Activated CD8-positive, alpha-beta memory T cell treated with anti-CD3 and anti-CD28 coated beads, Interleukin-2, amount 50 U/mL, for 4 hours (primary cell): ENCODE data around the gene CTSS.
"Not testable (repeated sequence)": the region's sequence is repeated elsewhere in the genome, so short reads cannot be mapped to it uniquely, and the experiment has no call there.

Experiments
- DNase-seq: peaks from one replicate; pipeline ENCODE4 v3.0.0-alpha.2; 2020

CTSS gene

GRCh38 chr1:150765296-150765976, at the start of gene CTSS:
CTSS (minus strand) TSS chr1:150765778; CDS start chr1:150764763, 1,015 bp downstream.
- no peak for DNase-seq

DNA sequence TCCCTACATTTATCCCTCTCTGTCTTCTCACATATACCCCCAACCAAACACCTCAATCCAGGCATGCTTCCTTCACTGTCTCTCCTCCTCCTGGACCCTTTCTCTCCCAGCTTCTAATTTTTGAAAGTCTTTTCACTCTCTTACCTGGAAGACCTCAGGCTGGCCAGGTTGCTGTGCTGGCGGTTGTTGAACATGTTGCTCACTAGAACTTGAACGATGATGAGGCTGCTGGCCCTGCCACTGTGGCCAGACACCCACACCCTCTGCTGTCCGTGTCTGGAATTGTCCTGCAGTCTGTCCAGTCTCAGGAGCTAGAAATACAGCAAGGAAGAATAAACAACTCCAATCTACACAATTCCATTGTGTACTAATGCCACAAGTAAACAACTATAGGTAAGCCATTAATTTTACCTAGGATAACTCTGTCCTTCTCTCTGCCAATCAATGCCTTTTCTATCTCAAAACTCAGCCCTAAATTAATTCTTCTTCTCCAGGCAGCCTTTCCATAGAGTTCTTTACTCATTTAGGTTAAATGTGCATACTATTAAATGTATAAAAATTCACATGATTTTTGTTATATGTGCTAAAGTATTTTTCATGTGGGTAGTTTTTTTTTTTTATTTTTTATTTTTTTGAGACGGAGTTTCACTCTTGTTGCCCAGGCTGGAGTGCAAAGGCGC, 47.6 kb upstream of the CTSS start:
- no peak for DNase-seq

DNA sequence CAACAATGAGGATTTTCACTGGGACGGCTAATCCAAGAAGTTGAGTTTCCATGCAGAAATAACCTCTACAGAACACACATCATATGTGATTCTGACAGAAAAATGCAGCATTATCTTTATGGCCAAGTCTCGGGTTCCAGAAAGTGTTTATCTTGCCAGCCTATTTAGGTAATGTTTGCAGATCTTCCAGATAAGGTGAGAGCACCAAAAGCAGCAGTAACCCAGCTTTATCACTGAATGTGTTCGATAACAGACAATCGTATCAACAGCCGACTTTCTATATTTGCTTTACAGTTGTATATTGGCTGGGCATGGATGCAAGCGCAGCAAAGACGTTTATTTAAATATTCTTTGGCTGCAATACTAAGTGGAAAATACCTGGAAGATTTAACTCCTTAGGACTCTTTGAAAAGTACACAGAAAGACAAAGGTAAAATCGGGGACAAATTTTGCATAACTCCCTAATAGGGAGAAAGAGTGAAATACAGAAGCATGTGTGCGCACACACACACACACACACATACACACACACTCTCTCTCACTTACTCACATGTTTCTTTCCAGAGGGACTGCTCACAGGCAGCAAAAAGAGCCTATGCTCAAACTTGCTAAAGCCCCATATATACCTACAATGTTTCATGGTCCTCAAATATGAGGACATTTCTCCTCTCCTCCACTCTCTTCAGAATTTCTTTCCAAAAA, 45.5 kb upstream of the CTSS start:
- no peak for DNase-seq

- DNase-seq, result no peak
These were observed 44.1 kb upstream of the CTSS start for GRCh38 chr1:150809651-150810050.

DNA sequence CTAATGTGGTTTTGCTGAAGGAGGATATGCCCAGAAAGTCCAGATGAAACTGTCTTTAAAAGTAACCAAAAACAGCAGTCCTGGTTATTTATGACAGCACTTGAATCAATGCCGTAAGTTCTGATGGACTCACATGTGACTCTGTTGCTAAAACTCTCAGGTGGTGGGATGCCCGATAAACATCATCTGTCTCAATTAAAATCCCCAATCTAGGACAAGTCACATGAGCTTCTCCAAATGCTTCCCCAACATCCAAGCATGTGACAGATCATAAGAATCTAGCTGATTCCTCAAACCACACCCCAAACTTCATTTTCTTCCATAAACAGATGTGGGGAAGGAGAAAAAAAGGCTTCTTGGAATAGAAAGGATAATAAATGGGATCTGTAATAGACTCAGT, 43.3 kb upstream of the CTSS start:
- DNase-seq, result no peak

DNA sequence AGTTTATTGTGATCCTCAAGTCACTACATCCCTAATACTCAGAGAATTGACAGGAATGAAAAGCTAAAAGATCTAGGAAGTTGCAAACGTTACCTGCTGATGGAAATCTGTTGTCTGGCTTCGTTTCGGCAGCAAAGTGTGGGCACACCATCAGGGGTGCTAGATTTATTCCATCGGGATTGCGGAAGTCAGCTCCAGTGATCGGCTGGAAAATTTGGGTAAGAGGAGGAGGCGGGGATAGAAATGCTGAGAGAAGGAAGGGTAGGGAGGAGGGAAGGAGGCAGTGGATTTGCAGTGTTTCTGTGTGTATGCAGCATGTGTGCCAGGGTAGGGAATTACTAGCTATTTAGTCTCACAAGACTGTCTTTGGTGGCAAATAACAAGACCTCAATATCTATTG, 42.5 kb upstream of the CTSS start, which contains the start of gene CTSK:
CTSK (minus strand) TSS at position 140 of the 400 bp plus-strand sequence. CDS start 1,455 bp downstream, outside the sequence.
- no peak for DNase-seq

DNA sequence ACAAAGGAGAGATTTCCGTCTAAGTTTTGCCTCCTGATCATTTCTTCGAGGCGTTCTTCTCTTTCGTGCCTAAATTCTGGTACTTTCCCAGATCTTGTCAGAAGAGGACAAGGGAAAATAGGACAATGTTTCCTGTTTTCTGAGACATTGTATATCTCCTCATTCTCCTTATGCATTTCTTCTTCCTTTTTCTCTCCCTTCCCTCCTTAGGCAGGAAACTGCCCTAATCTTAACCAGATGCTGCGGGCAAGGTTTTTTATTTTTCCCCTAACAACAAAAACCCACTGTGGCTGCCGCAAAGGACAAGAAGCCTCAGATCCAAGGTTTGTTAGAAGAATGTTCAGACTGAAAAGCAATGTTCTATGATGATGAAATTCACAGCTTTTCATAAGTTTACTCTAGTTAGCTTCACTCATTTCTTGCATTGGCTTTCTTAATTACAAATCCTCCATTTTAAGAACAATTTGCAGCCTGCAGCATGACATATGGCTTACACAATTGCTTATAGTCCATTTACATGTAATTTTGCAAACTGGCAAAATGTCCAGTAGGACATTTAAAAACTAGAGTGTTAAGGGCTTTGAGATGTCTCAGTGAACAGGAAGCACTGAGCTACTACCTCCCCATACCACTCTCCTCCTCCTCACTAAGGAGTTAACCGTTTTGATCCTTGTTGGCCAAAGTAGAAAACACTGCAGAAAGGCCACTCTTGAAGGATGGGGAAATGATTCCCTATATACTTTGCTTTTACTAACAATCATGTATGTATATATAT, 41.9 kb upstream of the CTSS start:
- no peak for DNase-seq

DNA sequence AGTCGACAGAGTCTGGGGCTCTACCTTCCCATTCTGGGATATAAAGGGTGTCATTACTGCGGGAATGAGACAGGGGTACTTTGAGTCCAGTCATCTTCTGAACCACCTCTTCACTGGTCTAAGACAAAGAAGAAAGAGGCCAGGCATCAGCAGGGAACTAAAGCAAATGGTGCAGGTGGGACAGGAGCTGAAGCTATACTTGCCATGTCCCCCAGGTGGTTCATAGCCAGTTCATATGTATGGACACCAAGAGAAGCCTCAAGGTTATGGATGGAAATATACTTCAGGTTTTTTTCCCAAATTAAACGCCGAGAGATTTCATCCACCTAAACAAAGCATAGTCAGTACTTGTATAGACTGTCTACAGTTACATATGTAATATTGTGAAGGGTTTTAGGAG, 40.3 kb upstream of the CTSS start:
- no peak for DNase-seq

GRCh38 chr1:150804671-150805070, 39.1 kb upstream of the CTSS start:
- DNase-seq, result no peak

DNA sequence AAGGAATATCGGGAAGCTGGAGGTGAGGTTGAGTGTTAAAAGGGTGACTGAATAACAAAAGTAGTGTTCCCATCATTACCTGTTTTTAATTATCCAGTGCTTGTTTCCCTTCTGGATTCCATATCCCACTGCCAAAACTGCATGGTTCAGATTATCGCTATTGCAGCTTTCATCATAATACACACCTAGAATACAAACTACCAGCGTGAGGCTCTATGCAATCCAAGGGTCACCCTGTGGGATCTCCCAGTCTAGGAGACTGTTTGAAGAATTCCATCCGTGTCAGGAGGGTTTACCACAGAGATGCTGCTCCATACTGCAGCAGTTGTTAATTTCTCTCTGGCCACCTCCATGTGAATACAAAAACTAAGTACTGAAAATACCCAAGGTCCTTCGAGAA, 33.5 kb upstream of the CTSS start:
- no peak for DNase-seq

- no peak for DNase-seq
These were observed 32.9 kb upstream of the CTSS start for GRCh38 chr1:150798525-150798924.

- no peak for DNase-seq
These were observed 30.8 kb upstream of the CTSS start for GRCh38 chr1:150796374-150796773.

DNA sequence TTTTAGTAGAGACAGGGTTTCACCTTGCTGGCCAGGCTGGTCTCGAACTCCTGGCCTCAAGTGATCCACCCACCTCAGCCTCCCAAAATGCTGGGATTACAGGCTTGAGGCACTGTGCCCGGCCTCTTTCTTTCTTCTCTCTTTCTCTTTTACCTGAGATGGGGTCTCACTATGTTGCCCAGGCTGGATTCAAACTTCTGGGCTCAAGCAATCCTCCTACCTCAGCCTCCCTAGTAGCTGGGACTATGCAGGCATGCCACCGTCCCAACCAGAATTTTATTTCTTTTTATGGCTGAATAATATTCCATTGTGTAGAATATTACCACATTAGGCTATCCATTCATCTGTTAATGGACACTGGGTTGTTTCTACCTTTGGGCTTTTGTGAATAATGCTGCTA, 28.2 kb upstream of the CTSS start:
- DNase-seq, result not testable (repeated sequence)

- no peak for DNase-seq
These were observed 27.6 kb upstream of the CTSS start for GRCh38 chr1:150793221-150793620.

- no peak for DNase-seq
These were observed 26.0 kb upstream of the CTSS start for GRCh38 chr1:150791585-150791984.

- no peak for DNase-seq
These were observed 23.8 kb upstream of the CTSS start for GRCh38 chr1:150789396-150789795.

- DNase-seq, result no peak
These were observed 23.4 kb upstream of the CTSS start for GRCh38 chr1:150788946-150789345.

GRCh38 chr1:150787455-150787854, 21.9 kb upstream of the CTSS start:
- DNase-seq, result no peak

DNA sequence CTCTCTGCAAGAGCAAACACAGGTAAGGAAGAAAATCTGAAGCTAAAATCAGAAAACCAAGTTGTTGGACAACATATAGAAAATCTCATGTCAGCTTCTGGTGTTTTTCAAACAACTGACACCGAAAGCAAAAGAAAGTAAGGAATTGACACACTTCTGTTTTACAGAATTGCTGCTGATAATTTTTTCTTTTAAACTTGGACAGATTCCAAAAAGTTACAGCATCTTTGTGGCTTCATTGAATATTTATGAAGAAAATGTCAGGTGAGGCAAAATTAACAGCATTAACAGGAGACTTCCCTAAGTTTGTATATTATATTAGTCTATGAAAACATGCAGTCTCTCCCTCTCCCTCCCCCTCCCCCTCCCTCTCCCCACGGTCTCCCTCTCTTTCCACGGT, 14.9 kb upstream of the CTSS start:
- no peak for DNase-seq

DNA sequence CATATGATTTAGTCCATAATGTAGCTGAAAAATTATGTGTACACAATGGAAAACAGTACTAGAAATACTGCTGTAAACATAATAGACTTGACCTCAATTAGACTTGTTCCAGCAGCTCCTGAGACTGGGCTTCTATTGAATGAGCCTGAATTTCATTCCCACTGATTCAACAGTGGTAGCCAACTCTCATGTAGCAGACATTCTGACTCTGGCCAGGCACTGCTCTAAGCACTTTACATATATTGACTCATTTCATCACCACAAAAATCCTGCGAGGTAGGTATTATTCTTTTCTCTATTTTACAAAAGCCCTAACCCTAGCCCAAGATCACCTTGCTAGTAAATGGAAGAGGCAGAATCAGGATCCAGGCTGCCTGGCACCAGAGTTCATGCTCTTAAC, 12.8 kb upstream of the CTSS start:
- no peak for DNase-seq

DNA sequence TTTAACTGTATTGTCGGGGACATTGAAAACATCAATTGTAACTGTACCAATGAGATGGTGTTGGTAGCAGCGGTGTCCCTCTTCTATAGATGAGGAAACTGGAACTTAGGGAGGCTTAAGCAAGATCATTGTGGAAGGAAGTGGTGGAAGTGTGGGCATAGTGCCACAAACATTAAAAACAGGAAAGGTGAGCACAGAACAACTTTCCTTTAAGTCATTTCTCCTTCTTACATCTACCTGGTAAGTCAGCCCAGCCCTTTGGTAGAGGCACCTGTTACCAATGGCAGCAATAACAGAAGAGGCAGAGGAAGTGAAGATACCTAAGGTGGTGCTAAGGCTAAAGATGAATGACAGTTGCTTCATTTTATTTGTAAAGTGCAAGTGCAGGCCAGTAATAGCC, 12.0 kb upstream of the CTSS start:
- DNase-seq, result no peak

- DNase-seq, result not testable (repeated sequence)
These were observed 10.4 kb upstream of the CTSS start for GRCh38 chr1:150775931-150776505.

DNA sequence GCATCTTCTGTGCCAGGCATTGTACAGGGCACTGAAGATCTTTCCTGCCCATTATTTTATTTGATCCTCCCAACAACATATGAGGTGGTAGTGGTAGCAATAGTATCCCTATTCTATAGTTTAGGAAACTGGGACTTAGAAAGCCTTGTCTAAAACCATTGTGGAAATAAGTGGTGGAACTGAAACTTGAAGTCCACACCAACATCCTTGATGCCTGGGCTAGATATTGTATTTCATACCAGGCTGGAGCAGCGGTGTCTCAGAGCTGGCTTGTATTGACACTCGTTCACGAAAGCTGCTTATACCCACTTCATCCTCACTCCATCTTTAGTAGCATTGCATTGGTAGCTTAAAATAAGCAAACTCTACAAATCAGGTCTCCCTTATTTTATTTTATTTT, 9.7 kb upstream of the CTSS start:
- no peak for DNase-seq
